Right ventricle myocardium superior (tissue), 1 donor: ENCODE data around the gene CUL1. TPM values are rescaled to one million over a fixed set of nuclear protein-coding genes. Genes with fewer than 3 reads are reported as not detected.

Source experiments
- ATAC-seq: fragments of 200-7000 bp; cut with Tn5 transposase; one replicate; pipeline ENCODE4 v1.9.1; 2020; ENCODE audit warnings: mild to moderate bottlenecking; ENCODE audit not compliant: poor library complexity
- DNase-seq: peaks from one replicate; pipeline ENCODE4 v3.0.0-alpha.2; 2020
- intact Hi-C: fragments of 100-400 bp; cut with DNase I; formaldehyde crosslinking; loops from one replicate; pipeline ENCODE4 v1.11.2; 2022
- total RNA-seq: library from RNA; stranded (reverse); fragmentation: NEBNext Ultra II Directional; extraction: Animal tissue kit (Norgen Biotek cat#: 25700); gene quantifications from one replicate; pipeline ENCODE4 v1.2.1, GENCODE V29; 2021
- donor health status: DM: no; HTN: yes; CAD: no; lungs with severe emphysema.

The CUL1 gene
- total RNA-seq, 1 donor from 2014 or later, result 46.6 TPM

- no peak for DNase-seq
- intact Hi-C loops, result no loop called here
- ATAC-seq, result no peak
Measured at GRCh38 chr7:148735967-148736366, 37.3 kb downstream of the CUL1 start.

- intact Hi-C loops, result no loop called here
- ATAC-seq, result no peak
- DNase-seq, result no peak
Measured at GRCh38 chr7:148738737-148739535, 40.2 kb downstream of the CUL1 start.

GRCh38 chr7:148746135-148746534 lies 47.4 kb downstream of the CUL1 start:
- DNase-seq (no peak), ATAC-seq (no peak)
- intact Hi-C loops, result no loop called here

GRCh38 chr7:148747274-148747673 lies 48.6 kb downstream of the CUL1 start:
- ATAC-seq, result no peak
- intact Hi-C loops, result no loop called here
- DNase-seq, result no peak

GRCh38 chr7:148750442-148751355 lies 52.0 kb downstream of the CUL1 start:
- DNase-seq, result no peak
- no peak for ATAC-seq
- intact Hi-C loops, result no loop called here

- ATAC-seq (no peak), DNase-seq (no peak)
- intact Hi-C loops, result no loop called here
Measured at GRCh38 chr7:148753224-148753623, 54.5 kb downstream of the CUL1 start.

- ATAC-seq, result no peak
- DNase-seq, result no peak
Measured at GRCh38 chr7:148754912-148755311, 56.2 kb downstream of the CUL1 start.

GRCh38 chr7:148761499-148762278 lies 63.0 kb downstream of the CUL1 start:
- ATAC-seq, result no peak
- intact Hi-C loops, result no loop called here
- no peak for DNase-seq

More at GRCh38 chr7:148754912-148755311, 56.2 kb downstream of the CUL1 start:
- intact Hi-C loops, result no loop called here

- intact Hi-C loops, result no loop called here
- no peak for ATAC-seq
- no peak for DNase-seq
Measured at GRCh38 chr7:148763622-148764021, 64.9 kb downstream of the CUL1 start.

GRCh38 chr7:148770004-148770403 lies 71.3 kb downstream of the CUL1 start:
- intact Hi-C loops, result no loop called here
- no peak for ATAC-seq
- DNase-seq, result no peak

- no peak for DNase-seq
- no peak for ATAC-seq
Measured at GRCh38 chr7:148772297-148773089, 73.8 kb downstream of the CUL1 start.

GRCh38 chr7:148773334-148773733 lies 74.6 kb downstream of the CUL1 start:
- DNase-seq (no peak), ATAC-seq (no peak)
- intact Hi-C loops, result no loop called here

More at GRCh38 chr7:148772297-148773089, 73.8 kb downstream of the CUL1 start:
- intact Hi-C loops, result no loop called here

GRCh38 chr7:148774471-148774870 lies 75.8 kb downstream of the CUL1 start:
- intact Hi-C loops, result no loop called here
- DNase-seq (no peak), ATAC-seq (no peak)

GRCh38 chr7:148782757-148783456 lies 84.2 kb downstream of the CUL1 start:
- intact Hi-C loops, result no loop called here
- ATAC-seq, result no peak

GRCh38 chr7:148783801-148784527 lies 85.3 kb downstream of the CUL1 start:
- ATAC-seq (no peak), DNase-seq (no peak)
- intact Hi-C loops, result no loop called here

More at GRCh38 chr7:148782757-148783456, 84.2 kb downstream of the CUL1 start:
- DNase-seq, result no peak

GRCh38 chr7:148787571-148788295 lies 89.0 kb downstream of the CUL1 start:
- ATAC-seq, result peak; percentile 65
- no peak for DNase-seq
- intact Hi-C loops, result no loop called here
